Endothelial cell (in vitro differentiated cells): ENCODE data around the gene RUBCNL. TPM values are rescaled to one million over a fixed set of nuclear protein-coding genes. Genes with fewer than 3 reads are reported as not detected.
A peak's percentile ranks its signal among the peaks of the same experiment; 100 is the strongest.

Source experiments
- DNase-seq: peaks from one replicate; pipeline ENCODE4 v3.0.0; 2021; ENCODE audit warnings: low spot score
- H3K27ac Mint-ChIP-seq: one replicate; pipeline ENCODE4 v1.8.0; 2021; ENCODE audit warnings: mixed read lengths, inconsistent platforms; ENCODE audit not compliant: unreplicated experiment
- H3K27me3 Mint-ChIP-seq: one replicate; pipeline ENCODE4 v1.8.0; 2021; ENCODE audit warnings: mild to moderate bottlenecking, moderate library complexity, mixed read lengths, inconsistent platforms; ENCODE audit not compliant: unreplicated experiment
- H3K36me3 Mint-ChIP-seq: one replicate; pipeline ENCODE4 v1.8.0; 2021; ENCODE audit warnings: mild to moderate bottlenecking, low read depth, mixed read lengths, inconsistent platforms; ENCODE audit not compliant: unreplicated experiment
- H3K4me1 Mint-ChIP-seq: one replicate; pipeline ENCODE4 v1.8.0; 2021; ENCODE audit warnings: mild to moderate bottlenecking, mixed read lengths, inconsistent platforms; ENCODE audit not compliant: unreplicated experiment
- H3K4me3 Mint-ChIP-seq: one replicate; pipeline ENCODE4 v1.8.0; 2021; ENCODE audit warnings: mild to moderate bottlenecking, mixed read lengths, inconsistent platforms; ENCODE audit not compliant: unreplicated experiment
- H3K9me3 Mint-ChIP-seq: one replicate; pipeline ENCODE4 v1.8.0; 2021; ENCODE audit warnings: mixed read lengths, inconsistent platforms; ENCODE audit not compliant: unreplicated experiment
- CTCF ChIP-seq: fragments of 200-600 bp; sonication (generic); IDR thresholded peaks from one replicate; pipeline ENCODE4 v1.5.0; 2021; ENCODE audit warnings: antibody characterized with exemption; ENCODE audit not compliant: unreplicated experiment
- total RNA-seq: library from RNA; stranded (reverse); fragmentation: NEBNext Ultra II Directional; extraction: Animal tissue kit (Norgen Biotek cat#: 25700); gene quantifications from one replicate; pipeline ENCODE4 v1.2.1, GENCODE V29; 2021; ENCODE audit not compliant: unreplicated experiment

RUBCNL gene
- total RNA-seq, 1 donor from 2014 or later: 0.31 TPM

- Mint-ChIP-seq H3K36me3 (peaks cover 5% of the 10 kb centered on the region), H3K27me3 (no peaks in the 10 kb centered on the region), H3K4me3 (no peak overlapping the region), H3K9me3 (peaks cover 5% of the 10 kb centered on the region), H3K27ac (no peak overlapping the region), H3K4me1 (peaks cover 11% of the 10 kb centered on the region)
- DNase-seq: no peak
- TF ChIP-seq CTCF: no peak
These were observed 15.1 kb upstream of the RUBCNL start for GRCh38 chr13:46402178-46402577.

- H3K27me3 Mint-ChIP-seq: no peaks in the 10 kb centered on the region
These were observed 14.4 kb upstream of the RUBCNL start for GRCh38 chr13:46401432-46401831.

GRCh38 chr13:46396341-46396740 is 9.3 kb upstream of the RUBCNL start:
- H3K4me3 Mint-ChIP-seq: no peak overlapping the region
- no peak overlapping the region for H3K27ac Mint-ChIP-seq
- no peaks in the 10 kb centered on the region for H3K27me3 Mint-ChIP-seq
- H3K36me3 Mint-ChIP-seq: no peaks in the 10 kb centered on the region
- H3K9me3 Mint-ChIP-seq: no peaks in the 10 kb centered on the region
- H3K4me1 Mint-ChIP-seq: peaks cover 2% of the 10 kb centered on the region
- no peak for TF ChIP-seq CTCF
- no peak for DNase-seq

More at GRCh38 chr13:46401432-46401831, 14.4 kb upstream of the RUBCNL start:
- Mint-ChIP-seq H3K4me3 (no peak overlapping the region), H3K27ac (peak overlapping the region; percentile 48), H3K36me3 (peaks cover 5% of the 10 kb centered on the region), H3K4me1 (peaks cover 11% of the 10 kb centered on the region), H3K9me3 (peaks cover 5% of the 10 kb centered on the region)
- no peak for TF ChIP-seq CTCF
- no peak for DNase-seq

GRCh38 chr13:46392967-46393366 is 5.9 kb upstream of the RUBCNL start:
- Mint-ChIP-seq H3K36me3 (no peaks in the 10 kb centered on the region), H3K27ac (no peak overlapping the region), H3K4me3 (no peak overlapping the region), H3K9me3 (no peaks in the 10 kb centered on the region), H3K27me3 (peaks cover 4% of the 10 kb centered on the region), H3K4me1 (peaks cover 10% of the 10 kb centered on the region)
- TF ChIP-seq CTCF: no peak
- no peak for DNase-seq

- no peak for DNase-seq
- Mint-ChIP-seq H3K4me1 (peaks cover 15% of the 10 kb centered on the region), H3K9me3 (no peaks in the 10 kb centered on the region), H3K27ac (no peak overlapping the region), H3K36me3 (no peaks in the 10 kb centered on the region), H3K27me3 (peaks cover 14% of the 10 kb centered on the region), H3K4me3 (no peak overlapping the region)
- no peak for TF ChIP-seq CTCF
These were observed 2.7 kb upstream of the RUBCNL start for GRCh38 chr13:46389457-46390451.
